HG02678 (cell line): Measurements from ENCODE around the gene ATP5F1A.
"Not testable (repeated sequence)": the region's sequence is repeated elsewhere in the genome, so short reads cannot be mapped to it uniquely, and the experiment has no call there.

Experiments used
- ATAC-seq: cut with Tn5 transposase; IDR thresholded peaks from one replicate; pipeline ENCODE4 v1.9.1; 2021; ENCODE audit warnings: mild to moderate bottlenecking, moderate library complexity; ENCODE audit not compliant: unreplicated experiment

ATP5F1A gene

DNA sequence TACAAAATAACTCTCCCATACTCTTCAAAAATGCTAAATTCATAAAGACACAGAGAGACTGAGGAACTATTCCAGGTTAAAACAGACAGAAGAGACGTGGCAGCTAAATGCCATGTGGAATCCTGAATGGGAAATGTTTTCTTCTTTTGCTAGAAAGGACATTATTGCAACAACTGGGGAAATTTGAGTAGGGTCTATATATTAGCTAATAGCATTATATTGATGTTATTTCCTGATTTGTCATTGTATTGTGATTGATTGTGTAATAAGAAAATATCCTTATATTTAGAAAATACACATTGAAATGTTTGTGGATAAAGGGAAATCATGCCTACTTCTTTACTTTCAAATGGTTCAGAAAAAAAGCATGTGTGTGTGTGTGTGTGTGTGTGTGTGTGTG, 49.5 kb downstream of the ATP5F1A start:
- no peak for ATAC-seq

DNA sequence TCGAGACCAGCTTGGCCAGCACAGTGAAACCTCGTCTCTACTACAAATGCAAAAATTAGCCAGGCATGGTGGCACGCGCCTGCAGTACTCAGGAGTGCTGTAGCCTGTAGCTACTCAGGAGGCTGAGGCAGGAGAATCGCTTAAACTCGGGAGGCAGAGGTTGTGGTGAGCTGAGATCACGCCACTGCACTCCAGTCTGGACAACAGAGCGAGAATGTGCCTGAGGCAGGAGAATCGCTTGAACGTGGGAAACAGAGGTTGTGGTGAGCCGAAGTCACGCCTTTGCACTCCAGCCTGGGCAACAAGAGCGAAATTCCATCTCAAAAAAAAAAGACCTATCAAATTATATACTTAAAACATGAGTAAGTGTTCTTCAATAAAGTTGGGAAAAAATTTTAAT, 50.7 kb downstream of the ATP5F1A start:
- ATAC-seq: not testable (repeated sequence)

DNA sequence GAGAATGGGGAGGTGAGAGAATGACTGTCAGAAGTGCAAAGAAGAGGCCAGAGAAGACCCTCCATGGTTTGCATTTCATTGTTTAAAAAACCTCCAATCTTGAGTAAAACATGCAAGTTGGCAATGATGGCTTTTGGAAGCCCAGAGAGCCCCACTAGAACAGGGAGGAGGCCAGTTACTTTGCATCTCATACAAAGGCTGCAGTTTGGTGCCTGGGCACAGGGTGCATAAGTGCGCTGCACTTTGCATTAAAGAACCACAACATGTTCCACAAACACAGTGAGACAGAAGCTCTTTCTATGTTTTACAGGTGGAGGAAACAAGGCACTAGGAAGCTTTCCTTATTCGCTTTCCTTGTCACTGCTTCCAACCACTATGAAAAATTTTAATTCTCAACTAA, 51.4 kb downstream of the ATP5F1A start:
- ATAC-seq: no peak

DNA sequence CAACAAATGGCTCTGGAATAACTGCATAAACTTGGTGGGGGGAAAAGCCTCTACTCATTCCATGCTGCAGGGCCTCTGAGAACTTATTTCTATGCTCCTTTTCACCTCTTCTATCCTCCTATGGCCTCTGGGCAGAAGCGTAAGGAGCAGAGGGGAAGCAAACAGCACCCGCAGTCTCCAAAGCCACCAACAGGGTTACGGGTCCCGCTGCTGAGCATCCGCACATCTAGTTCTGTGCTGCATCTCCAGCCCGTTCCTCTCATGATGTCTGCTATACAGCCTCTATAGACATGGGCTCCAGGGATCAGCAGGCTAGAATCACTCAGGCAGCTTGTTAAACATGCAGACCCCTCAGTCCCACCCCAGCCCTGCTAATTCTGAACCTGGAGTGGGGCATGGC, 52.0 kb downstream of the ATP5F1A start:
- ATAC-seq: no peak

DNA sequence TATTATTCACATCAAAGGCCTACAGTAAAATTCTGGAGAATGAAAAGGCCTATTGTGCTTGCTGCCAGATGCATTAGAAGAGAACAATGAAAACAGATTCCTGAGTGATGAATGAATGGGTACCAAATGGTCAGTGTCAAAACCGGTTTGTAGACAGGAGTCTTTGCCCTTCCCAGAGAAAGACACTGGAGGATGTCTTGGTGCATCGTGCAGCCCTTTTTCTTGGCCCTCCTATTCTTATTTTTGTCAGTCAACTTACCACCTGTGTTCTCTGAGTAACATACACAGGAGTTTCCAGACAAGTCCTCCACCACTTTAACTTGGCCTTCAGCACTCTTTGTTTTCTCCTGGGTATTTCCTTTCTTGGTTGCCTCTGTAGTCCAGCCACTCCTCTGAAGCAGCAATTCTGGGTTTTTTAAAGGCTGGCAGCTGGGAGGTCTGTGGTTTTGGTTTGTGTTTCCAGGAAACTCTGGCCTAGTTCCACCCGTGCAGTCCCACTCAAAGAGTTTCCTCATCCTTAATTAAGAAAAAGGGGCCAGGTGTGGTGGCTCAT, 55.4 kb downstream of the ATP5F1A start:
- no peak for ATAC-seq

DNA sequence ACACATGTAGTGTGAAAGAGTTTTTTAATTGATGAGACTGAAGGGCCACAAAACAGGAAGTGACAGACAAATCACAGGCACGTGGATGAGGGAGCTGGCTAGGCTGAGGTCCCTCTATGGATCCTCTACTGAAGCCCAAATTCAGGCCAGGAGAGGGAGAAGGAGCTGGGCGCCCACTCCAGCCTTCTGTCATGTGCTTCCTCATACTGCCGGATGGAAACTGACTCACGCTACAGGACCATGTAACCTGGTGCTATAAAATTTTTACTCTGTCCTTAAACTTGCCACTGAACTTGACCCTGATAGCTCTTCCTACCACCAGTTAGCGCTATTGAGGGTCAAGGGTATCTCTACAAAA, 57.4 kb downstream of the ATP5F1A start:
- ATAC-seq: no peak

DNA sequence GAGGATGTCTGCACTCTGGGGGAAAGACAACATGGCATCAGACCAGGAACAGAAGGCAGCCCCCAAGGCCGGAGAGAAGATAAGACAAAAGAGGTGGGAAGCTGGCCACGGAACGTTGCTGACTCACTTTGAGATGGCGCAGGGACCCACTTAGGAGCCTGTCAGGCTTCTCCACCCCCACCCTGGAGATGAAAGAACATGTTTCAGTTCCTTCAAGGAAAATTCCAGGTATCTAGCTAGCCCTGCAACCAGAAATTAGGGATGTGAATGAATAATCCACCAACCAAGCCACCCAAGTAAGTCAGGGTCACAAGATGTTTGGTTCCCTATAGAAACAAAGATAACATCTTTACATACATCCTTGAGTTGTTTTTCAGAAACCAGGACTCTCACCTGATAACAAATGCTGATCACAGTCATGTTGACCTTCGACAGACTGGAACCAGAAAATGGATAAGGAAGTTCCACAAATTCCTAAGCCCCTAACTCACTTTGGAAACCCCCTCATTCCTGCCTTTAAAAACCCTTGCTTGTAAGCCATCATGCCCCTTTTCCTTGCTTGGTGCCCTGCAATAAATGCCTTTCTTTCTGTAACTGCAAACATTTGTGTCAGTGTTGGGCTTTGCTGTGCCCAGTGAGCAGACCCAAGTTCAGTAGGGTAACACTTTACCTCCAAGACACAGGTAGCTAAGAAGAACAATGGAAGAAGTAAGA, 57.9 kb downstream of the ATP5F1A start:
- no peak for ATAC-seq

DNA sequence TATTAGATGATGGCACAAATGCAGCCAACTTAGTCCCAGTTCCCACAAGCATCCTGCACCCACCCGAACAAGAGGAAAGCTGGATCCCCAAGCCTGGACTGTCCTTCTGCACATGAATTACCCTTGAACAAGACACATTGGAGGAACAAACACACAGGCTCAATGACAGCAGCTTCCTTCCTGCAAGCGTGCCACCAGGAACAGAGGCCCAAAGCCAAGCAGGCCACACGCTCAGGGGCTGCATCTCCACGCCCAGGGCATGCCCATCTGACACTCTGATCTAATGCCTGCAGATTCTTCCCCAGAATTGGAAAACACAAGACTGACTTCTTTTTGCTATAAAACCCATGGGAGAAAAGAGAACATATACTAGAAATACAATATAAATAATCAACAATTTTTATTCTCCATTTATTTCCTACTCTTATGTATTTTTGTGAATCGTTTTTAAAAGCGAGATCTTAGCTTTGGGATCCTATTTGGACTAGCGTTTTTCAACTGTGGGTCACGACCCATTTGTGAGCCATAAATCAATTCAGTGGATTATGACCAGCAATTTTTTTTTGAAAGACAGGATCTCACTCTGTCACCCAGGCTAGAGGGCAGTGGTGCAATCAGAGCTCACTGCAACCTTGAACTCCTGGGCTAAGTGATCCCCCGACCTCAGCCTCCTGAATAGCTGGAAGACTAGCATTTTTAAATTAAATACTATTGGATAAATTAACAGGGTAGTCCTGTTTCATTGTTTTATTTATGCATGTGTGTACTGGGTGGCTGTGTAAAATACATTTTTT, 60.4 kb downstream of the ATP5F1A start:
- ATAC-seq: no peak

DNA sequence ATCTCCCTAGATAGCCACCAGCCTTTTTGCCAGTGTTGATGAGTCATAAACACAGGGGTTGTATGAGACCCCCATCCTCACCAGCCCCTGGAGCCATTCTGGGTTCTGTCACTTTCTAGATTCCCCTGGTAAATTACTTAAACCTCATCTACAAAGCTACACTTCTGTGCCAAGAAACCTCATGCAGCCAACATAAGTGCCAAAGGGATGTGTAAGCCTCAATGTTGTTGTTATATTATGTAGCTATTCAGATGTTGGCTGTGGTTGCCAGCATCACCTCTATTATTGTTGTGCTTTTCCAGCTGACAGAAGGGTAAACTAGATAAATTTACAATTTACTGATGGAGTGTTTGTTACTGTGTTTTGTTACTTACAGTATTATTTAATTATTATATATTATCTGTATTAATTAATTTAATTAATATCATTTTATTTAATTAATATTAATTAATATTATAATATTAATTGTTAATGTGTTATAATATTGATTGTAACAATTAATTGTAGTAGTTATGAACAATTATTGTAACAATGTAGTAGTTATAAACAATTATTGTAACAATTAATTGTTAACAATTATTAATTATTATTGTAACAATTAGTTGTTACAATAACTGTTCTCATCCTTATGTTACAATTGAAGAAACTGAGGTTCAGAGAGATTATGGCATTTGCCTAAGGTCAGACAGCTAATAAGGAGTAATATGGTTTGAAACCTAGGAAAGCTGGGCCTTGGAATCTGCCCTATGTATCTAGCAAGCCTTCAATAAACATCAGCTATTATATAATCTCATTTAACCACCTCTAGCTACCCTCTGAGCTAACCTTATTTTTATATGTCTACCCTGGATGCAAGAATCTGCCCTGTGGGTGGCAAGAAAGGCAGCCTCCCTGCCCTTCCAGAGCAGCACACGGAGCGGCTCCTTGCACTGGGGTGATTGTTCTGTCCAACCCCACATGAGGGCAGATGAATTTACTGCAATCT, 62.1 kb downstream of the ATP5F1A start:
- ATAC-seq: no peak

DNA sequence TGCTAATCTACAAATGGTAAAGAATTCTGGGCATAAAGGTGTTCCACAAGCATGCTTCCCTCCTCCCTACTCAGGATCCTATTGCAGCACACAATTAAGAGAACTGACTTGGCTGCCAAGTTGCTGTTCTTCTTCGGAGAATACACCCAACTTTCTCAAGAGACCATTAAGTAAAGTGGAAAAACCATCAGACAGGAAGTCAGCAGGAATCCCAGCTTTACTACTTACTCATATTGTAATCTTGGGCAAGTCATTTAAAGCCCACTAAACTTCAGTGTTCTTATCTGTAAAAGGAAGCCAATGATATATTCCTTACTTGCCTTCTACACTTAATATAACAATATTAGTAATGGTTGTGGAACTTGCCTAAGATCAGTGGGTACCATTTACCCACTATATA, 63.9 kb downstream of the ATP5F1A start:
- ATAC-seq: no peak

DNA sequence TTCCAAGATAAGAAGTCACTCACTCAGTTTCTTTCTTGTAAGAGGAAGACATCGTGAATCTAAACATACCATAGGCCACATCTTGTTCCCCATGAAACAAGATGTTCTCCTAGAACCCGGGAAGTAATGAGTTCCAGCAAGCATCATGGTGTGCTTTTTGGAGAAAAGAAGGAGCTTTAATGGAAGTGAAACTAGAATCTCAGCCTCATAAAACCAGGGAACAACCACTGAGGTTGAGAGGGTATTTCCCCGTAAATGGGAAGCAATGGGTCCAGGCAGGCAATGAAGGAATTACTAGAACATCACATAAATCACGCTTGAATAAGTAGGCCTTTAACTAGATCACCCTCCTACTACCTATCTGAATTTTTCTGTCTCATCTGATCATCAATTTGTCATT, 66.4 kb downstream of the ATP5F1A start:
- no peak for ATAC-seq
